CD4-positive, CD25-positive, alpha-beta regulatory T cell (primary cell): ENCODE data around the gene SLC2A3. TPM values are rescaled to one million over a fixed set of nuclear protein-coding genes. Genes with fewer than 3 reads are reported as not detected.
"Not testable (repeated sequence)": the region's sequence is repeated elsewhere in the genome, so short reads cannot be mapped to it uniquely, and the experiment has no call there.

Experiments
- ATAC-seq, 2 donors: fragments of 150-1000 bp; cut with Tn5 transposase; one replicate each; pipeline ENCODE4 v1.10.0; 2021; ENCODE audit warnings: low read depth in 2 of 2, moderate number of reproducible peaks in 2 of 2, moderate library complexity in 1 of 2
- DNase-seq, 3 donors: peaks; one replicate each; pipeline versions ENCODE4 v3.0.0 to v3.0.0-alpha.2; 2012 to 2022; ENCODE audit warnings: mixed read lengths in 1 of 3
- H3K27ac ChIP-seq: one replicate; pipeline ENCODE4 v1.7.0; 2013; ENCODE audit warnings: mild to moderate bottlenecking, low read length; ENCODE audit not compliant: insufficient read depth, poor library complexity, severe bottlenecking
- H3K27me3 ChIP-seq: one replicate; pipeline ENCODE4 v1.7.0; 2013; ENCODE audit warnings: low read length; ENCODE audit not compliant: control insufficient read depth, insufficient read depth
- H3K36me3 ChIP-seq: one replicate; pipeline ENCODE4 v1.7.0; 2013; ENCODE audit warnings: mild to moderate bottlenecking, low read length, moderate library complexity; ENCODE audit not compliant: control insufficient read depth, insufficient read depth
- H3K4me1 ChIP-seq: 2 replicates; pipeline ENCODE4 v1.7.0; 2013; ENCODE audit warnings: mild to moderate bottlenecking, low read length; ENCODE audit not compliant: insufficient read depth, control insufficient read depth, poor library complexity, severe bottlenecking
- H3K4me3 ChIP-seq: one replicate; pipeline ENCODE4 v1.7.0; 2013; ENCODE audit warnings: low read depth, mild to moderate bottlenecking, low read length, moderate library complexity
- H3K9me3 ChIP-seq, 2 experiments: 1 replicate in 1 of 2; 2 replicates in 1 of 2; pipeline ENCODE4 v1.7.0; 2013; ENCODE audit warnings: low read length in 2 of 2, mild to moderate bottlenecking in 1 of 2, moderate library complexity in 1 of 2; ENCODE audit not compliant: control insufficient read depth in 2 of 2
- H3K27ac Mint-ChIP-seq, 3 donors: one replicate each; pipeline ENCODE4 v1.8.0; 2020 to 2022; ENCODE audit warnings: mild to moderate bottlenecking in 3 of 3, mixed read lengths in 3 of 3, moderate library complexity in 2 of 3
- H3K27me3 Mint-ChIP-seq: one replicate; pipeline ENCODE4 v1.8.0; 2022; ENCODE audit warnings: mild to moderate bottlenecking, mixed read lengths
- H3K36me3 Mint-ChIP-seq: one replicate; pipeline ENCODE4 v1.8.0; 2020; ENCODE audit warnings: mixed read lengths
- H3K4me1 Mint-ChIP-seq, 4 donors: one replicate each; pipeline ENCODE4 v1.8.0; 2020 to 2022; ENCODE audit warnings: mixed read lengths in 4 of 4, mild to moderate bottlenecking in 1 of 4
- H3K4me3 Mint-ChIP-seq, 4 donors: one replicate each; pipeline ENCODE4 v1.8.0; 2020 to 2022; ENCODE audit warnings: mild to moderate bottlenecking in 4 of 4, mixed read lengths in 4 of 4, moderate library complexity in 3 of 4
- H3K9me3 Mint-ChIP-seq, 7 donors: one replicate each; pipeline ENCODE4 v1.8.0; 2020 to 2022; ENCODE audit warnings: mixed read lengths in 7 of 7, mild to moderate bottlenecking in 3 of 7, moderate library complexity in 2 of 7
- polyA plus RNA-seq, 4 donors: library from polyadenylated mRNA; unstranded; fragments of 300-500 nt; fragmentation: Illumina TruSeq; gene quantifications; one replicate each; pipeline ENCODE4 v1.2.3, GENCODE V29; 2021
- total RNA-seq: library from RNA; stranded (reverse); gene quantifications from one replicate; pipeline ENCODE4 v1.2.3, GENCODE V29; 2022

SLC2A3 gene
- total and polyA plus RNA-seq, 5 donors from 2014 or later: 96.9 to 947 (median 105) TPM

DNA sequence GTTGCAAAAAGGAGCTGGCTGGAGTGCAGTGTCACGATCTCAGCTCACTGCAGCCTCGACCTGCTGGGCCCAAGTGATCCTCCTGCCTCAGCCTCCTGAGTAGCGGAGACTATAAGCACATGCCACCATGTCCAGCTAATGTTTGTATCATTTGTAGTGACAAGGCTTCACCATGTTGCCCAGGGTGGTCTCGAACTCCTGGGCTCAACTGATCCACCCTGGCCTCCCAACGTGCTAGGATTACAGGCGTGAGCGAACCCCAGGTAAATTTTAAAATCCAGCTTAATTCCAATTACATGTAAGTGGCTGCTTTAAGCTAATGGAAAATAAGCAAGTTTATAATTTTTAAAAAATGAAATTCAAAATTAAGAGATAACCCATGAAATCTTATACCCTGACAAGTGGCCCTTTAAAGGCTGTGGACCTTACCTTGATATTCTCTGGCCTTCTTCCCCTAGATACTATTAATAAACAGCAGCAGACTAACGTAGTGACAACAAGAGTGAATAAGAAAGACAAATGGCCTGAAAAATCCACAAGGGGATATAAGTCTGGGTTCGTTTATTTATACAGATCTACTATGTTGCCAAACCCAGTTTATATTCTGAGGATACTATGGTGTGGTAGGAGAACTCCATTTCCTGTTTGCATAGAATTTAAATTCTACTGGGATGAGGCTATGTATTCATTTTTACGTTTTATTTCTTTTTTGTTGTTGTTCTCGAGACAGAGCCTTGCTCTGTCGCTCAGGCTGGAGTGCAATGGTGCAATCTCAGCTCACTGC lies 25.6 kb upstream of the SLC2A3 start:
- Mint-ChIP-seq H3K36me3 (no peaks in the 10 kb centered on the region), H3K9me3 (no peaks in the 10 kb centered on the region), H3K4me3 (peak overlapping the region; percentile 89 to 93 (median 92)), H3K4me1 (peaks cover 14 to 48% (median 37%) of the 10 kb centered on the region in 4 donors), H3K27me3 (no peaks in the 10 kb centered on the region), H3K27ac (peak overlapping the region; percentile 52 to 91 (median 59))
- H3K4me3 ChIP-seq: peak overlapping the region; percentile 90
- DNase-seq (no peak), ATAC-seq (no peak)
- H3K4me1 ChIP-seq: peaks cover 28% of the 10 kb centered on the region
- peak overlapping the region; percentile 92 for H3K27ac ChIP-seq
- no peaks in the 10 kb centered on the region for H3K9me3 ChIP-seq
- H3K36me3 ChIP-seq: no peaks in the 10 kb centered on the region
- no peaks in the 10 kb centered on the region for H3K27me3 ChIP-seq

DNA sequence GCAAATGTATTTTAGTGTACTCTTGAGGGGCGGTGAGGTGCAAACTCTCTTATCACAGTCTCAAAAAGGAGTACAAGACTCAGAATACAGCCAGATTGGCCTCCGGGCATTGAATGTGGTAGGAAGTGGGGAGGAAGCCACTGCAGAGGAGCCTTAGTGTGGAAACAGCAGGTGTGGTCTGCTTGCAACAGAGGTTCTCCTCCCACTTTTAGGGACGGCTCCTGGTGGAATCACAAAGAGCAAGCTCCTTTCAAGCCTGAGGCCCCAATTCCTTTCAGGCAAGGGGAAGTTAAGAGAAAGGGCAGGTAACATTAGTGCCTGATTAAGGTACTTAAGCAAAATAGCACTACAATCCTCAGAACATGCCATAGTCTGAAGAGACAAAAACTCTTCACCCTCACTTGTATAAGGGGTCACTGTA lies 23.7 kb upstream of the SLC2A3 start:
- Mint-ChIP-seq H3K9me3 (no peaks in the 10 kb centered on the region), H3K27me3 (no peaks in the 10 kb centered on the region), H3K4me3 (peak overlapping the region; percentile 89 to 93 (median 92)), H3K4me1 (peaks cover 14 to 48% (median 35%) of the 10 kb centered on the region in 4 donors), H3K27ac (peak overlapping the region; percentile 91 to 97 (median 95)), H3K36me3 (no peaks in the 10 kb centered on the region)
- H3K27ac ChIP-seq: peak overlapping the region; percentile 92
- H3K4me1 ChIP-seq: peaks cover 28% of the 10 kb centered on the region
- peak in 1 of 2 donors; percentile 30 for ATAC-seq
- H3K9me3 ChIP-seq: no peaks in the 10 kb centered on the region
- H3K4me3 ChIP-seq: peak overlapping the region; percentile 90
- no peaks in the 10 kb centered on the region for H3K36me3 ChIP-seq
- H3K27me3 ChIP-seq: no peaks in the 10 kb centered on the region
- peak; percentile 25 to 70 (median 25) for DNase-seq

DNA sequence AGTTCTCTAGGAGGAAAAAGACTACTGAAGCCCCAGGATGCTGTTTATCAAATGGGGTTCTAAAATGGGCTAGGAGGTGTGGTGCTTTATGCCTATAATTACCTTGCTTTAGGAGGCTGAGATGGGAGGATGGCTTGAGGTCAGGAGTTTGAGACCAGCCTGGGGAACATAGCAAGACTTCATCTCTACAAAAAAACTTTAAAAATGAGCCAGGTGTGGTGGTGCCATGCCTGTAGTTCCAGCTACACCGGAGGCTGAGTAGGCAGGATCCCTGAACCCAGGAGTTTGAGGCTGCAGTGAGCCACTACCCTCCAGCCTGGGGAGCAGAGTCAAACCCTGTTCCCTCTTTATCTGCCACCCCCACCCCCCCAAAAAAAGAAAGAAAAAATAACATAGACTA lies 23.3 kb upstream of the SLC2A3 start:
- Histone ChIP-seq H3K27me3 (no peaks in the 10 kb centered on the region), H3K9me3 (no peaks in the 10 kb centered on the region), H3K4me3 (peak overlapping the region; percentile 90), H3K36me3 (no peaks in the 10 kb centered on the region), H3K4me1 (peaks cover 28% of the 10 kb centered on the region), H3K27ac (peak overlapping the region; percentile 92)
- Mint-ChIP-seq H3K27ac (peak overlapping the region; percentile 91 to 97 (median 95)), H3K36me3 (no peaks in the 10 kb centered on the region), H3K4me3 (peak overlapping the region; percentile 89 to 93 (median 92)), H3K9me3 (no peaks in the 10 kb centered on the region), H3K4me1 (peaks cover 14 to 48% (median 34%) of the 10 kb centered on the region in 4 donors), H3K27me3 (no peaks in the 10 kb centered on the region)
- peak in 1 of 3 donors; percentile 16 for DNase-seq
- ATAC-seq: no peak

DNA sequence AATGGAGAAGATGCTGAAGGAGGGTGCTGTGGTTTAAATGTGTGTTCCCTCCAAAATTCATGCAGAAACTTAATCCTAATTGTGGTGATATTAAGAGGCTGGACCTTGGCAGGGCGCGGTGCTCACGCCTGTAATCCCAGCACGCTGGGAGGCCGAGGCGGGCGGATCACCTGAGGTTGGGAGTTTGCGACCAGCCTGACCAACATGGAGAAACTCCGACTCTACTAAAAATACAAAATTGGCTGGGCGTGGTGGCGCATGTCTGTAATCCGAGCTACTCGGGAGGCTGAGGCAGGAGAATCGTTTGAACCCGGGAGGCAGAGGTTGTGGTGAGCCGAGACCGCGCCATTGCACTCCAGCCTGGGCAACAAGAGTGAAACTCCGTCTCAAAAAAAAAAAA lies 18.9 kb upstream of the SLC2A3 start:
- not testable (repeated sequence) for ATAC-seq

DNA sequence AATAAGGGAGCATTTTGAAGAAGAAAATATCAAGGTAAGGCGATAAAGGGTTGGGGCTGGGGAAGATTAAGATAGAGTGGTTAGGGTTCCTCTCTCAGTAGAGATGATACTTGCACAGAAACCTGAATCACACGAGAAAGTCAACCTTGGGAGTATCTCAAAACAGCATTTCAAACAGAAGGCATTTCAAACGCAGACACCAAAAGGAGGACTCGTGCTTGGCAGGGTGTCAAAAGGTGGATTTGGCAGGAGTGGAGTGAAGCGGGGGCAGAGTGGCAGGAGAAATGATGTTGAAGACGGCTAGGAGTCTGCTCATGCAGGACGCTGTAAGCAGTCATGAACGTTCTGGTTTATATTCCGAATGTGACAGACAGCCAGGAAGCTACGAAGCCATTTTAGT lies 18.4 kb upstream of the SLC2A3 start:
- not testable (repeated sequence) for H3K36me3 ChIP-seq, H3K4me3 ChIP-seq, H3K27me3 Mint-ChIP-seq, ATAC-seq, H3K4me1 ChIP-seq, H3K27ac Mint-ChIP-seq, H3K27ac ChIP-seq, H3K4me3 Mint-ChIP-seq, H3K9me3 ChIP-seq, H3K9me3 Mint-ChIP-seq, H3K27me3 ChIP-seq, H3K36me3 Mint-ChIP-seq, DNase-seq
- peaks cover 10 to 18% (median 15%) of the 10 kb centered on the region in 4 donors for H3K4me1 Mint-ChIP-seq

More for the DNA sequence above, 18.9 kb upstream of the SLC2A3 start:
- H3K9me3 Mint-ChIP-seq, H3K27ac Mint-ChIP-seq, H3K27me3 ChIP-seq, H3K4me3 ChIP-seq, H3K27ac ChIP-seq, H3K27me3 Mint-ChIP-seq, H3K36me3 ChIP-seq, H3K36me3 Mint-ChIP-seq, H3K9me3 ChIP-seq, H3K4me3 Mint-ChIP-seq, DNase-seq: not testable (repeated sequence)
- peaks cover 14 to 23% (median 19%) of the 10 kb centered on the region in 4 donors for H3K4me1 Mint-ChIP-seq
- H3K4me1 ChIP-seq: peaks cover 13% of the 10 kb centered on the region

DNA sequence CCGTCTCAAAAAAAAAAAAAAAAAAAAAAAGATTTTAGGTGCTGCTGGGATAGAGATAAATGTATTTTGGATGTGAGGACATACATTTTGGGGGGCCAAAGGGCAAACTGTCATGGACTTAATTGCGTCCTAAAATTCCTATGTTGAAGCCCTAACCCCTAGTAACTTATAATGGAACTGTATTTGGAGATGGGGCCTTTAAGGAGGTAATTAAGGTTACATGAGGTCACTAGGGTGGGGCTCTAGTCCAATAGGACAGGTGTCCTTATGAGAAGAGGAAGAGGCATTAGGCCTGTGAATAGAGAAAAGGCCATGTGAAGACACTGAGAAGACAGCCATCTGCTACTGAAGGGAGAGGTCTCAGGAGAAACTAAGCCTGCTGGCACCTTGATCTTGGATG lies 17.9 kb upstream of the SLC2A3 start:
- H3K27me3 Mint-ChIP-seq, H3K27ac Mint-ChIP-seq, DNase-seq, H3K36me3 Mint-ChIP-seq, H3K4me1 ChIP-seq, H3K4me3 Mint-ChIP-seq, H3K4me3 ChIP-seq, H3K27me3 ChIP-seq, ATAC-seq, H3K9me3 Mint-ChIP-seq, H3K36me3 ChIP-seq, H3K27ac ChIP-seq, H3K9me3 ChIP-seq: not testable (repeated sequence)
- H3K4me1 Mint-ChIP-seq: peaks cover 10 to 15% (median 12%) of the 10 kb centered on the region in 4 donors

DNA sequence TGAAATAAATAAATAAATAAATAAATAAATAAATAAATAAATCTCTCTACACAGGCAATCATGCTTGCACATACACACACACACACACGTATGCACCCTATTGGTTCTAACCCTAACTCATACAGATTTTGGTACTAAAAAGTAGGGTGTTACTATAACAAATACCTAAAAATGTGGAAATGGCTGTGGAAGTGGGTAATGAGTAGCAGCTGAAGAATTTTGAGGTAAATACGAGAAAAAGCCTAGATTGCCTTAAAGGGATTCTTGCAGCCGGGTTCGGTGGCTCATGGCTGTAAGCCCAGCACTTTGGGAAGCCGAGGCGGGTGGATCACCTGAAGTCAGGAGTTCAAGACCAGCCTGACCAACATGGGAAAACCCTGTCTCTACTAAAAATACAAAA lies 15.7 kb upstream of the SLC2A3 start:
- H3K9me3 ChIP-seq: no peaks in the 10 kb centered on the region
- Mint-ChIP-seq H3K27ac (no peak overlapping the region), H3K36me3 (no peaks in the 10 kb centered on the region)

More for the DNA sequence above, 15.7 kb upstream of the SLC2A3 start:
- Mint-ChIP-seq H3K4me1 (peaks cover 3 to 7% (median 5%) of the 10 kb centered on the region in 4 donors), H3K9me3 (no peaks in the 10 kb centered on the region), H3K4me3 (no peak overlapping the region), H3K27me3 (no peaks in the 10 kb centered on the region)
- no peak overlapping the region for H3K27ac ChIP-seq
- H3K4me3 ChIP-seq: no peak overlapping the region
- DNase-seq (no peak), ATAC-seq (no peak)
- H3K36me3 ChIP-seq: no peaks in the 10 kb centered on the region
- H3K27me3 ChIP-seq: no peaks in the 10 kb centered on the region
- no peaks in the 10 kb centered on the region for H3K4me1 ChIP-seq
